Prostate gland (tissue), 2 donors: Measurements from ENCODE around the gene PEAK1.

Source experiments
- POLR2AphosphoS5 ChIP-seq: sonication (generic); formaldehyde crosslinking; IDR thresholded peaks from one replicate; pipeline ENCODE4 v1.6.1; 2017; ENCODE audit warnings: antibody characterized with exemption
- TF ChIP-seq, protein P1 (sequence below), 4 experiments: fragments of 200-600 bp in 2 of 4; fragments of 450-650 bp in 2 of 4; sonication (generic) in 2 of 4; IDR thresholded peaks; 1 replicate in 3 of 4; 2 replicates in 1 of 4; pipeline ENCODE4 v1.5.1; 2016 to 2019; ENCODE audit warnings: antibody characterized with exemption in 4 of 4, mild to moderate bottlenecking in 2 of 4, moderate library complexity in 2 of 4

DNA sequence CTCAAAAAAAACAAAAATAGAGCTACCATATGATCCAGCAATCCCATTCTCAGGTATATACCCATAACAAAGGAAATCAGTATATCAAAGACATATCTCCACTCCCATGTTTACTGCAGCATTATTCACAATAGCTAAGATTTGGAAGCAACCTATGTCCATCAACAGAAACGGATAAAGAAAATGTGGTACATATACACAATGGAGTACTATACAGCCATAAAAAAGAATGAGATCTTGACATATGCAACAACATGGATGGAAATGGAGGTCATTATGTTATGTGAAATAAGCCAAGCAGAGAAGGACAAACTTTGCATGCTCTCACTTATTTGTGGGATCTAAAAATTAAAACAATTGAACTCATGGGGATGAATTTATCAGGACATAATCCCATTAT, 19.6 kb downstream of the PEAK1 start:
- TF ChIP-seq, protein P1, sequence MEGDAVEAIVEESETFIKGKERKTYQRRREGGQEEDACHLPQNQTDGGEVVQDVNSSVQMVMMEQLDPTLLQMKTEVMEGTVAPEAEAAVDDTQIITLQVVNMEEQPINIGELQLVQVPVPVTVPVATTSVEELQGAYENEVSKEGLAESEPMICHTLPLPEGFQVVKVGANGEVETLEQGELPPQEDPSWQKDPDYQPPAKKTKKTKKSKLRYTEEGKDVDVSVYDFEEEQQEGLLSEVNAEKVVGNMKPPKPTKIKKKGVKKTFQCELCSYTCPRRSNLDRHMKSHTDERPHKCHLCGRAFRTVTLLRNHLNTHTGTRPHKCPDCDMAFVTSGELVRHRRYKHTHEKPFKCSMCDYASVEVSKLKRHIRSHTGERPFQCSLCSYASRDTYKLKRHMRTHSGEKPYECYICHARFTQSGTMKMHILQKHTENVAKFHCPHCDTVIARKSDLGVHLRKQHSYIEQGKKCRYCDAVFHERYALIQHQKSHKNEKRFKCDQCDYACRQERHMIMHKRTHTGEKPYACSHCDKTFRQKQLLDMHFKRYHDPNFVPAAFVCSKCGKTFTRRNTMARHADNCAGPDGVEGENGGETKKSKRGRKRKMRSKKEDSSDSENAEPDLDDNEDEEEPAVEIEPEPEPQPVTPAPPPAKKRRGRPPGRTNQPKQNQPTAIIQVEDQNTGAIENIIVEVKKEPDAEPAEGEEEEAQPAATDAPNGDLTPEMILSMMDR (IDR thresholded peaks at IDR 0.05): no peak
- no peak for TF ChIP-seq POLR2AphosphoS5
